GM20431 (cell line): Measurements from ENCODE around the gene TPCN1.

Source experiments
- in situ Hi-C: fragments of 300-500 bp; cut with MseI, MboI; formaldehyde crosslinking; loops from one replicate; pipeline ENCODE4 v1.15.0; 2020; ENCODE audit warnings: low sequenced_read_pairs; ENCODE audit not compliant: unreplicated experiment

Gene TPCN1

DNA sequence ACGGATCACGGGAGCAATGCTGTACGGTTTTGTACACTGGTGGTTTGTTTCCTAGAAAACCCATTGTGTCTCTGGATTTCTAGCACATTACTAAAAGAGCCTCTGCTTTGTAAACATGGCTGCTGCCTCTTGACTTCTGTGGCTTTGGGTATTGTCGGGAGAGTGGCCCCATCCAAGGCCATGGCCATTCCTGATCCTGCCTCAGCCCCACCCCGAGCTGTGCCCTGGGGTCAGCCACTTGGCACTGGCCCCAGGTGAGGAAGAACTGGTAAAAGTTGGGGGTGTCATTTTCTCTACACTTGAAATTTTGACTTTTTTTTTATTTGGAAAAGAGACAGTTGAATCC is 77.2 kb downstream of the TPCN1 start:
- in situ Hi-C loops: no loop called here

GRCh38 chr12:113298861-113299545 is 77.7 kb downstream of the TPCN1 start:
- in situ Hi-C loops: no loop called here

- in situ Hi-C loops: no loop called here
These were observed 78.5 kb downstream of the TPCN1 start for GRCh38 chr12:113299619-113300237.

GRCh38 chr12:113301811-113302210 is 80.5 kb downstream of the TPCN1 start:
- in situ Hi-C loops: no loop called here

- in situ Hi-C loops: no loop called here
These were observed 81.2 kb downstream of the TPCN1 start for GRCh38 chr12:113302466-113302865.

- in situ Hi-C loops: no loop called here
These were observed 81.8 kb downstream of the TPCN1 start for GRCh38 chr12:113302886-113303640.

DNA sequence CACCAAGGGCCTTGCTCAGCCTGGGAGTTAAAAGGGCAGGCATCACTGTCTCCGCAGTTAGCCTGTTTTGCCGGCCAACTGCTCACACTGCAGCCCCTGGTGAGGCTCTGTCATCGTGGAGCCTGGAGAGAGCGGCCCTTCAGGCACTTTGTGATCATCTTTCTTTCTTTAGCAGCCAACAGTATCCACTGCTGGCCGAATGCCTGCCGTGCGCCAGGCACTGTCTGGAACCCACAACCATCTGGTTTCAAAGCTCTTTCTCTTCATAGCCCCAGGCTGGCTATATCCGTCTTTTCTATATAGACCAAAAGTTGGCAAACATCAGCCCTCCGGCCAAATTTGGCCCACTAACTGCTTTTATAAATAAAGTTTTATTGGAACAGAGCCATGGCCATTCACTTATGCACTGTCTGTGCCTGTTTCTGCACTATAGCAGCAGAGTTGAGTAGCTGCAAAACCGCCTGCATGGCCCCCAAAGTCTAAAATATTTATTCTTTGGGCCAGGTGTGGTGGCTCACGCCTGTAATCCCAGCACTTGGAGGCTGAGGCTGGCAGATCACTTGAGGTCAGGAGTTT is 84.1 kb downstream of the TPCN1 start:
- in situ Hi-C loops: no loop called here

DNA sequence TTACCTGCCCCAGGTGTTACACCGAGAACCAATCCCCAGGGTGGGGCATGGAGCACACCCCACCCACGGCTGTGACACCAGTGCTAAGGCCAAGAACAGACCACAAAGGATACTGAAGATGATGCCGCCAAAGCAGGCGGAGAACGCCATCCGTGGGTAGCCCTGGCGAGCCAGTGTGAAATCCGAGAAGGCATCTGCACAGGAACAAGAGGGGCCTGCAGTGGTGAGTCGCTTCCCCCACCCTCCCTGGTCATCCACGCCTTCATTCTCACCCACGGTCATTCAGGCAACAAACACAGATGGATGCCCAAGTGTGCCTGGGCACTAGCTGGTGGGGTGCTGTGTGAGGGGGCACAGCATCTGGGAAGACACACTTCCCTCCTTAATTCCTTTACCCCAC is 85.1 kb downstream of the TPCN1 start:
- in situ Hi-C loops: no loop called here

- in situ Hi-C loops: no loop called here
These were observed 89.2 kb downstream of the TPCN1 start for GRCh38 chr12:113310489-113310888.

- in situ Hi-C loops: no loop called here
These were observed 92.9 kb downstream of the TPCN1 start for GRCh38 chr12:113314121-113314529.

GRCh38 chr12:113315358-113315757 is 94.1 kb downstream of the TPCN1 start:
- in situ Hi-C loops: no loop called here

GRCh38 chr12:113316155-113316554 is 94.9 kb downstream of the TPCN1 start:
- in situ Hi-C loops: no loop called here

- in situ Hi-C loops: no loop called here
These were observed 95.9 kb downstream of the TPCN1 start for GRCh38 chr12:113317122-113317521.

DNA sequence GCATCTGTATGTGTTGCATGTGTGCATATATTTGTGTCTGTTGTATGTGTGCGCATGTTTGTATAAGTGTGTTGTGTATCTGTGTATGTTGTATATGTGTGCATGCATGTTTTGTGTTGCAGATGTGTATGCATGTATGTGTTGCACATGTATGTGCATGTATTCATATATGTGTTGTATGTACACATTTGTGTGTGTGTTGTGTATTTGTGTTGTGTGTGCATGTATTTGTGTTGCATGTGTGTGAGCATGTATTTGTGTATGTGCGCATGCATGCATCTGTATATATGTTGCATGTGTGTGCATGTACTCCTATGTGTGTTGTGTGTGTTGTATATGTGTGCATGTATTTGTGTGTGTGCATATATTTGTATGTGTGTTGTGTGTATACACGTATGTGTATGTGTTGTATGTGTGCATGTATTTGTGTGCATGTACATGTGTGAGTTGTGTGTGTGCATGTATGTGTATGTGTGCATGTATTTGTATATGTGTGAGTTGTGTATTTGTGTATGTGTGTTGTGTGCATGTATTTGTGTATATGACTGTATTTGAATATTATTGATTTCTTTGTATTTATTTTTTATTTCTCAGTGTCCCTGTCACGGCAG is 96.9 kb downstream of the TPCN1 start:
- in situ Hi-C loops: no loop called here

DNA sequence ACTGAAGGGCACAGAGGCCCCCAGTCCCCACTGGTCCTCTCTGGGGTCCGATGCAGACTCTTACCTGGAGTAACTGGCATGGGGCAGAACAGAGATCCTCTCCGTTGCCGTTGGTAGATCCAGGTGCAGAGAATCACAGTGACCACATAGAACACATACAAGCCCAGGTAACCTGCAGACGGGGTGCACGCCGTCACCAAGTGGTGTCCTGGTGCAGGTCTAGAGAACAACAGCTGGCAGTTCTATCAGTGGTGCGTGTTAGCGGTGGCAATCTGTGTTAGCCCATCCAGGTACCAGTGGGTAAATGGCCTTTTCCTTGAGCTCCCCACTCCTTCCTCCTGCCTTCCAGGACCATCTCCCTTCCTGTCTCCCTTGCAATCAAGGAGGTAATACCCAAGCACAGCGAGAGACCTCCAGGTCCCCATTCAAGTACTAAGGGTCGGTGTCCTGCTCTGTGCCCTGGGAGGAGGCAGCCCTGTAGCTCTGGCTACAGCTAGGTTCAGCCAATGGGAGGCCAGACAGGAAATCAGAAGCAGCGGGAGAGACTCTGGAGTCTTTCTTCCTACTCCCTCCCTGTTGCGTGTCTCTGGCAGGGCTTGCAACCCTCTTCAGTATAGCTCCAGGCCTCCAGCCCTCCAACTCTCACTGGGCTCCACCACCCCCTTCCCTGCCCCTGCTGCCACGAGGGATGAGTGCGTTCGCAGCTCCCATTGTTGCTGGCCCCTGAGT is 97.8 kb downstream of the TPCN1 start:
- in situ Hi-C loops: no loop called here

- in situ Hi-C loops: no loop called here
These were observed 99.1 kb downstream of the TPCN1 start for GRCh38 chr12:113320401-113320800.

- in situ Hi-C loops: no loop called here
These were observed 101.1 kb downstream of the TPCN1 start for GRCh38 chr12:113322343-113322742.

- in situ Hi-C loops: no loop called here
These were observed 104.7 kb downstream of the TPCN1 start for GRCh38 chr12:113325916-113326315.

DNA sequence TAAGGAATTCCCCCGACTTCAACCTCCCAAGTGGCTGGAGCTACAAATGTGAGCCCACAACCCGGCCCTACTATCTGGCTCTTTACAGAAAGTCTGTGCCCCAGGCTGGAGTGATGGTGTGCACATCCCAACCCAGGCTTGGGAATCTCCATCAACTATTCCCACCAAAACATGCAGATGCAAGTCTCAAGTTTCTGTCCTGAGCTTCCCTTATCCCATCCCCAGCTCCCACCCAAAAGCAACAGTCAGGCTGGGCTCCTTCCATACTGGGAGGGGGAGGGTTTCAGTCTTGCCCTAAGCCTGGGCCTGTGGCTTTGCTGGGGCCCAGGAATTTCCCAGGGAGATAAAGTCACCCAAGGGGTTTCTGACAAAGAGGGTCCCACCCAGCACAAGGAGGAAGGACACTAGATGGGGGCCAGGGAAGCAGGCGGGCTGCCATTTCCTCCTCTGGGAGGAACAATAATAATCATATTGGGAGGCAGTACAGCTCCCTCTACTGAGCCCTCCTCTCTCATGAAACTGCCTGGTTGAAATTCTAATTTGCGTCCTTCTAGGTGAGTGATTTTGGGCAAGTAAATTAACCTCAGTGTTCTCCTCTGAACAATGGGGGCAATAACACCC is 105.6 kb downstream of the TPCN1 start:
- in situ Hi-C loops: no loop called here
